K562 (cell line): ENCODE measurements around the gene TTC39C. TPM values are rescaled to one million over a fixed set of nuclear protein-coding genes. Genes with fewer than 3 reads are reported as not detected.

Experiments used
- ATAC-seq: fragments of 200-7000 bp; cut with Tn5 transposase; 3 replicates; pipeline ENCODE4 v1.9.1; 2020; ENCODE audit warnings: moderate library complexity
- BruUV-seq: library from RNA; stranded (reverse); fragments of 400-500 nt; replicated peaks from 2 replicates; lab custom pipeline; 2021; lab: Mats Ljungman, UMichigan
- CTCF ChIA-PET: fragments of 300-600 bp; formaldehyde crosslinking; extraction: SDS; loops from one replicate; lab custom pipeline; 2021; ENCODE audit warnings: low intra/inter-chr PET ratio; lab: Yijun Ruan, JAX
- POLR2A ChIA-PET: fragments of 300-600, 350-650 bp; sonication (Branson Sonifier 250); formaldehyde crosslinking; extraction: SDS; loops from one replicate; lab custom pipeline; 2021; ENCODE audit warnings: antibody characterized with exemption, inconsistent platforms; lab: Yijun Ruan, JAX
- DNase-seq, 4 experiments: peaks; one replicate each; pipeline versions ENCODE4 v3.0.0 to v3.0.0-alpha.2; 2011 to 2018; ENCODE audit warnings: low spot score in 3 of 4, mixed read lengths in 3 of 4; ENCODE audit errors: extremely low read depth in 1 of 4
- FAIRE-seq: peaks from 2 replicates; lab custom pipeline; 2011; peaks lifted over from hg19 to GRCh38; lab: Jason Lieb, UNC
- H2AFZ ChIP-seq: 2 replicates; pipeline ENCODE4 v1.6.0; 2011; ENCODE audit warnings: low read depth, low read length, control low read depth, inconsistent platforms
- H3K27ac ChIP-seq: fragments of 200-600 bp; 3 replicates; pipeline ENCODE4 v1.8.0; 2011; ENCODE audit warnings: low read depth, mild to moderate bottlenecking, control low read depth, inconsistent platforms, low read length, moderate library complexity, mixed read lengths; ENCODE audit errors: extremely low read depth
- H3K27me3 ChIP-seq, 2 experiments: fragments of 300-600 bp in 1 of 2; 2 replicates in 1 of 2; 3 replicates in 1 of 2; pipeline versions ENCODE4 v1.6.0 to v1.8.0; 2011; ENCODE audit warnings: inconsistent platforms in 2 of 2, low read length in 2 of 2, mild to moderate bottlenecking in 1 of 2, mixed read lengths in 1 of 2, moderate library complexity in 1 of 2; ENCODE audit not compliant: control insufficient read depth in 2 of 2, insufficient read depth in 2 of 2
- H3K36me3 ChIP-seq: fragments of 300-600 bp; 3 replicates; pipeline ENCODE4 v1.8.0; 2011; ENCODE audit warnings: mild to moderate bottlenecking, low read length, inconsistent platforms; ENCODE audit not compliant: control insufficient read depth, insufficient read depth
- H3K4me1 ChIP-seq, 2 experiments: fragments of 200-600 bp in 1 of 2; replicated peaks in 1 of 2; 2 replicates in 1 of 2; 3 replicates in 1 of 2; pipeline versions ENCODE4 v1.5.1 to v1.8.0; 2011; ENCODE audit warnings: inconsistent platforms in 2 of 2, low read length in 2 of 2, mild to moderate bottlenecking in 1 of 2, mixed read lengths in 1 of 2, moderate library complexity in 1 of 2; ENCODE audit not compliant: control insufficient read depth in 2 of 2, insufficient read depth in 2 of 2
- H3K4me2 ChIP-seq: 2 replicates; pipeline ENCODE4 v1.6.1; 2011; ENCODE audit warnings: low read length, control low read depth, inconsistent platforms, mixed read lengths; ENCODE audit not compliant: insufficient read depth
- H3K4me3 ChIP-seq: fragments of 200-600 bp; sonication (generic), shearing (Covaris generic); 2 replicates; pipeline ENCODE4 v1.5.1; 2016; ENCODE audit warnings: control low read depth, inconsistent platforms
- H3K79me2 ChIP-seq: fragments of 200-600 bp; 3 replicates; pipeline ENCODE4 v1.8.0; 2011; ENCODE audit warnings: low read length, inconsistent platforms; ENCODE audit not compliant: control insufficient read depth, insufficient read depth
- H3K9ac ChIP-seq, 2 experiments: 2 replicates each; pipeline versions ENCODE4 v1.6.0 to v1.6.1; 2011; ENCODE audit warnings: low read depth in 2 of 2, low read length in 2 of 2, control low read depth in 1 of 2, inconsistent platforms in 1 of 2, mild to moderate bottlenecking in 1 of 2, mixed read lengths in 1 of 2; ENCODE audit not compliant: insufficient read depth in 1 of 2
- H3K9me1 ChIP-seq: one replicate; pipeline ENCODE4 v1.6.0; 2011; ENCODE audit warnings: inconsistent platforms, mild to moderate bottlenecking, low read length, moderate library complexity; ENCODE audit not compliant: control insufficient read depth, insufficient read depth
- H3K9me3 ChIP-seq: replicated peaks from 2 replicates; pipeline ENCODE4 v1.5.1; 2011; ENCODE audit warnings: low read depth, low read length, inconsistent platforms; ENCODE audit not compliant: control insufficient read depth, insufficient read depth
- H4K20me1 ChIP-seq: replicated peaks from 2 replicates; pipeline ENCODE4 v1.6.1; 2011; ENCODE audit warnings: low read length, inconsistent platforms, mixed read lengths; ENCODE audit not compliant: control insufficient read depth, insufficient read depth
- ATF7 ChIP-seq: fragments of 450-650 bp; IDR thresholded peaks from 2 replicates; pipeline ENCODE4 v1.7.1; 2014; ENCODE audit warnings: mild to moderate bottlenecking, moderate library complexity
- CHCHD3 ChIP-seq: fragments of 250-450 bp; sonication (Bioruptor Pico); IDR thresholded peaks from 2 replicates; pipeline ENCODE4 v2.1.2; 2022; ENCODE audit warnings: mild to moderate bottlenecking
- DMBX1 ChIP-seq: fragments of 250-450 bp; sonication (Bioruptor Pico); IDR thresholded peaks from 2 replicates; pipeline ENCODE4 v1.8.0; 2022; ENCODE audit warnings: inconsistent platforms, mild to moderate bottlenecking, moderate library complexity, borderline replicate concordance
- ELK1 ChIP-seq: sonication (generic); formaldehyde crosslinking; IDR thresholded peaks from 2 replicates; pipeline ENCODE4 v1.8.1; 2022; ENCODE audit warnings: missing genetic modification reagents
- HLTF ChIP-seq: fragments of 450-650 bp; IDR thresholded peaks from 2 replicates; pipeline ENCODE4 v1.6.1; 2016
- SNIP1 ChIP-seq: fragments of 450-650 bp; IDR thresholded peaks from 2 replicates; pipeline ENCODE4 v1.7.1; 2017; ENCODE audit warnings: low read depth, mild to moderate bottlenecking
- SP1 ChIP-seq: sonication (generic); formaldehyde crosslinking; IDR thresholded peaks from 2 replicates; pipeline ENCODE4 v1.8.1; 2022; ENCODE audit warnings: mild to moderate bottlenecking, missing genetic modification reagents
- THAP7 ChIP-seq: fragments of 250-450 bp; sonication (Bioruptor Pico); IDR thresholded peaks from 2 replicates; pipeline ENCODE4 v1.5.0; 2021
- ZNF133 ChIP-seq: fragments of 250-450 bp; sonication (Bioruptor Pico); IDR thresholded peaks from 2 replicates; pipeline ENCODE4 v1.4.0; 2020; ENCODE audit warnings: mild to moderate bottlenecking
- ZNF586 ChIP-seq: fragments of 450-650 bp; formaldehyde crosslinking; conservative IDR thresholded peaks from 2 replicates; pipeline ENCODE4 v1.4.0; 2020; ENCODE audit warnings: mild to moderate bottlenecking, moderate library complexity
- WGBS: fragments of 100-300 bp; shearing (Covaris generic); methylation state at CpG from one replicate; pipeline ENCODE4 v1.1.6; 2016; ENCODE audit warnings: low coverage, mixed read lengths; ENCODE audit not compliant: insufficient coverage; ENCODE audit errors: missing lambda C conversion rate; 5-methylcytosine and 5-hydroxymethylcytosine counted together
- in situ Hi-C: fragments of 300-500 bp; cut with MboI; formaldehyde crosslinking; loops from 4 replicates; pipeline ENCODE4 v1.15.0; 2018; ENCODE audit warnings: inconsistent platforms, mixed read lengths
- intact Hi-C: fragments of 100-400 bp; cut with micrococcal nuclease; formaldehyde crosslinking; loops from 2 replicates; pipeline ENCODE4 v1.14.2; 2022
- polyA plus RNA-seq, 8 experiments: library from polyadenylated mRNA; depleted of rRNA in 4 of 8; stranded (reverse) in 5 of 8; unstranded in 3 of 8; fragments of >200 nt; fragmentation: Nextera tagmentation in 2 of 8; fragmentation: Illumina TruSeq in 1 of 8; extraction: Ambion mirVana in 2 of 8; extraction: Trizol in 1 of 8; gene quantifications; 2 replicates each; pipeline versions ENCODE4 v1.2.1 to v1.2.3, GENCODE V29; 2011 to 2014; ENCODE audit warnings: inconsistent platforms in 1 of 8, missing spikeins in 1 of 8
- total RNA-seq, 7 experiments: library from RNA; depleted of rRNA in 6 of 7; stranded (reverse); fragments of >200 nt in 6 of 7; fragmentation: Illumina TruSeq in 2 of 7; extraction: Trizol in 2 of 7; gene quantifications; 2 replicates each; pipeline versions ENCODE4 v1.2.1 to v1.2.3, GENCODE V29; 2011 to 2021; ENCODE audit warnings: low replicate concordance in 1 of 7
- TF ChIP-seq, protein P1 (sequence below), 2 experiments: IDR thresholded peaks in 1 of 2; conservative IDR thresholded peaks in 1 of 2; 2 replicates each; pipeline ENCODE4 v1.6.1; 2016; ENCODE audit warnings: low read depth in 2 of 2, mild to moderate bottlenecking in 1 of 2, missing compliant biosample characterization in 1 of 2, missing genetic modification characterization in 1 of 2, moderate library complexity in 1 of 2
- TF ChIP-seq, protein P2 (sequence below): fragments of 450-650 bp; formaldehyde crosslinking; IDR thresholded peaks from 2 replicates; pipeline ENCODE4 v1.4.0; 2020; ENCODE audit warnings: mild to moderate bottlenecking, moderate library complexity

The TTC39C gene
- total and polyA plus RNA-seq, 9 of the 15 experiments (the other 6 are each of a cell fraction or from before 2014, with no cell fraction given) = 0.01 to 0.58 (median 0.18) TPM; not detected in 5

DNA sequence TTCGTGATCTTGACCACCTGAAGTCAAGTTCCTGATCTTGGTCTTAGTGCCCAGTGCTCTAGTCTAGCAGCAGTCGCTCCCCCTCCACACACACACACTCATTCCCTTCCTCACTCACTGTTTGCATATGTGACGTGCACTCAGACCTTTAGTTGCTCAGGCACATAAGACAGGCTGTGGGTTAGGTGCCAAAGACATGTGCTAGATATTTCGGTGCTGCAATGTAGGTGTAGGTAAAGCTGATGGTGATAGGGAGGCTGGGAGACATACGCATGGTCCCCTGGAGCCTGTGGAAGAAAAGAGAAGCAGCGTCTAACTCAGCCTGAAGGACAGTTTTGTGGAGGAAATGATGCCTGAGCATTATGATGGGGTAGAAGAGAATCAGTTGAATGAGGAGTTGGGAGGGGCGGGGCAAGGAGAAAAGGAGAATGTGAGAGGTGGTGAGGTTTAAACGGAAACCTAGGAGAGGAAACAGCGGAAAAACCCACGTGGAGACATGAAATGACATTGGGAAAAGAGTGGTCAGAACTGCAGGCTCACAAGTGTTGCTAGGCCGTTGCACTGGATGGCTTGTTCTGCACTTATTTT, 3.8 kb downstream of the TTC39C start:
- ChIA-PET POLR2A (no interaction called here), CTCF (no interaction called here)
- in situ Hi-C loops (no loop called here), intact Hi-C loops (loop anchor here (10.0 kb wide), 1 partner anchor 96 kb away; no protein-coding TSS in a partner anchor)
- Histone ChIP-seq H3K36me3 (no peaks in the 10 kb centered on the region), H4K20me1 (no peaks in the 10 kb centered on the region), H3K9me3 (no peaks in the 10 kb centered on the region), H3K4me1 (peaks cover 0 to 17% of the 10 kb centered on the region in 2 experiments; a peak in 2 of 5 replicates), H3K27me3 (peaks cover 21 to 37% of the 10 kb centered on the region in 2 experiments), H3K4me3 (no peak overlapping the region), H2AFZ (no peak overlapping the region), H3K4me2 (no peak overlapping the region), H3K9me1 (no peaks in the 10 kb centered on the region), H3K27ac (no peak overlapping the region), H3K9ac (no peak overlapping the region), H3K79me2 (no peaks in the 10 kb centered on the region)
- 1% methylated on average over 11 of the region's 11 CpGs for WGBS
- DNase-seq (no peak), ATAC-seq (no peak), FAIRE-seq (no peak)
- no TSS peak for BruUV-seq
- TF ChIP-seq ELK1 (CRISPR knock-in tag) (no peak), ZNF133 (no peak), SP1 (CRISPR knock-in tag) (no peak), HLTF (no peak), ATF7 (no peak), CHCHD3 (CRISPR knock-in tag) (no peak), SNIP1 (no peak), THAP7 (CRISPR knock-in tag) (no peak), DMBX1 (CRISPR knock-in tag) (no peak), ZNF586 (CRISPR knock-in tag) (no peak)
- TF ChIP-seq, protein P1, sequence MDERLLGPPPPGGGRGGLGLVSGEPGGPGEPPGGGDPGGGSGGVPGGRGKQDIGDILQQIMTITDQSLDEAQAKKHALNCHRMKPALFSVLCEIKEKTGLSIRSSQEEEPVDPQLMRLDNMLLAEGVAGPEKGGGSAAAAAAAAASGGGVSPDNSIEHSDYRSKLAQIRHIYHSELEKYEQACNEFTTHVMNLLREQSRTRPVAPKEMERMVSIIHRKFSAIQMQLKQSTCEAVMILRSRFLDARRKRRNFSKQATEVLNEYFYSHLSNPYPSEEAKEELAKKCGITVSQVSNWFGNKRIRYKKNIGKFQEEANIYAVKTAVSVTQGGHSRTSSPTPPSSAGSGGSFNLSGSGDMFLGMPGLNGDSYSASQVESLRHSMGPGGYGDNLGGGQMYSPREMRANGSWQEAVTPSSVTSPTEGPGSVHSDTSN (CRISPR knock-in tag; IDR thresholded peaks at IDR 0.05; ENCODE audit: low read depth) = no peak
- TF ChIP-seq, protein P1 (tag; conservative IDR thresholded peaks at IDR 0.05; ENCODE audit: low read depth) = no peak
- TF ChIP-seq, protein P2, sequence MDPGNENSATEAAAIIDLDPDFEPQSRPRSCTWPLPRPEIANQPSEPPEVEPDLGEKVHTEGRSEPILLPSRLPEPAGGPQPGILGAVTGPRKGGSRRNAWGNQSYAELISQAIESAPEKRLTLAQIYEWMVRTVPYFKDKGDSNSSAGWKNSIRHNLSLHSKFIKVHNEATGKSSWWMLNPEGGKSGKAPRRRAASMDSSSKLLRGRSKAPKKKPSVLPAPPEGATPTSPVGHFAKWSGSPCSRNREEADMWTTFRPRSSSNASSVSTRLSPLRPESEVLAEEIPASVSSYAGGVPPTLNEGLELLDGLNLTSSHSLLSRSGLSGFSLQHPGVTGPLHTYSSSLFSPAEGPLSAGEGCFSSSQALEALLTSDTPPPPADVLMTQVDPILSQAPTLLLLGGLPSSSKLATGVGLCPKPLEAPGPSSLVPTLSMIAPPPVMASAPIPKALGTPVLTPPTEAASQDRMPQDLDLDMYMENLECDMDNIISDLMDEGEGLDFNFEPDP (CRISPR knock-in tag) = no peak
